Measurements from ENCODE around the gene TRAF3.

The TRAF3 gene

GRCh38 chr14:102778338-102779083 lies 1.3 kb downstream of the TRAF3 start:
- H3K4me3 ChIP-seq (ENCODE audit: low read depth, low read length), result peak overlapping the region; percentile 70
- peak; percentile 14 for DNase-seq
- no peaks in the 10 kb centered on the region for H3K27me3 ChIP-seq (replicated peaks)
- no peaks in the 10 kb centered on the region for H3K36me3 ChIP-seq (replicated peaks)
- TF ChIP-seq CTCF (IDR thresholded peaks at IDR 0.05; ENCODE audit: low read depth, low read length, missing control alignments), result no peak
- in situ Hi-C loops (cut with HindIII; ENCODE audit: low pct_ligation_motif_present, low sequenced_read_pairs), result no loop called here
- peak overlapping the region; percentile 85 for H3K27ac ChIP-seq

GRCh38 chr14:102779084-102779462 lies 1.8 kb downstream of the TRAF3 start:
- no peaks in the 10 kb centered on the region for H3K36me3 ChIP-seq (replicated peaks)
- no peak for TF ChIP-seq CTCF (IDR thresholded peaks at IDR 0.05; ENCODE audit: low read depth, low read length, missing control alignments)
- no peak for DNase-seq
- H3K27me3 ChIP-seq (replicated peaks), result no peaks in the 10 kb centered on the region
- H3K4me3 ChIP-seq (ENCODE audit: low read depth, low read length), result peak overlapping the region; percentile 70
- H3K27ac ChIP-seq, result no peak overlapping the region
- in situ Hi-C loops (cut with HindIII; ENCODE audit: low pct_ligation_motif_present, low sequenced_read_pairs), result no loop called here

GRCh38 chr14:102779574-102780315 lies 2.5 kb downstream of the TRAF3 start:
- no peak for TF ChIP-seq CTCF (IDR thresholded peaks at IDR 0.05; ENCODE audit: low read depth, low read length, missing control alignments)
- no peaks in the 10 kb centered on the region for H3K27me3 ChIP-seq (replicated peaks)
- no peak overlapping the region for H3K27ac ChIP-seq
- no peak for DNase-seq
- no peaks in the 10 kb centered on the region for H3K36me3 ChIP-seq (replicated peaks)
- H3K4me3 ChIP-seq (ENCODE audit: low read depth, low read length), result no peak overlapping the region
- in situ Hi-C loops (cut with HindIII; ENCODE audit: low pct_ligation_motif_present, low sequenced_read_pairs), result no loop called here

GRCh38 chr14:102781063-102781462 lies 3.8 kb downstream of the TRAF3 start:
- in situ Hi-C loops (cut with HindIII; ENCODE audit: low pct_ligation_motif_present, low sequenced_read_pairs), result no loop called here
- H3K27me3 ChIP-seq (replicated peaks), result no peaks in the 10 kb centered on the region
- no peak overlapping the region for H3K27ac ChIP-seq
- no peaks in the 10 kb centered on the region for H3K36me3 ChIP-seq (replicated peaks)
- H3K4me3 ChIP-seq (ENCODE audit: low read depth, low read length), result no peak overlapping the region
- no peak for DNase-seq
- TF ChIP-seq CTCF (IDR thresholded peaks at IDR 0.05; ENCODE audit: low read depth, low read length, missing control alignments), result no peak

GRCh38 chr14:102782974-102783373 lies 5.7 kb downstream of the TRAF3 start:
- no peaks in the 10 kb centered on the region for H3K36me3 ChIP-seq (replicated peaks)
- in situ Hi-C loops (cut with HindIII; ENCODE audit: low pct_ligation_motif_present, low sequenced_read_pairs), result no loop called here
- no peaks in the 10 kb centered on the region for H3K27me3 ChIP-seq (replicated peaks)
- no peak overlapping the region for H3K4me3 ChIP-seq (ENCODE audit: low read depth, low read length)
- no peak overlapping the region for H3K27ac ChIP-seq
- DNase-seq, result no peak
- TF ChIP-seq CTCF (IDR thresholded peaks at IDR 0.05; ENCODE audit: low read depth, low read length, missing control alignments), result no peak
